Neutrophil (primary cell): ENCODE results near the gene PLXDC2.

ENCODE experiments used
- H3K27ac ChIP-seq: fragments of 200-600 bp; sonication (generic); 2 replicates; pipeline ENCODE4 v1.5.1; 2016; ENCODE audit warnings: mild to moderate bottlenecking, moderate library complexity
- H3K27me3 ChIP-seq: fragments of 200-600 bp; sonication (generic); 2 replicates; pipeline ENCODE4 v1.6.0; 2016; ENCODE audit warnings: mild to moderate bottlenecking
- H3K36me3 ChIP-seq: fragments of 200-600 bp; sonication (generic); 2 replicates; pipeline ENCODE4 v1.5.1; 2017
- H3K4me1 ChIP-seq, 2 experiments: fragments of 200-600 bp in 1 of 2; sonication (generic) in 1 of 2; 1 replicate in 1 of 2; 2 replicates in 1 of 2; pipeline versions ENCODE4 v1.5.1 to v1.6.1; 2013 to 2016; ENCODE audit warnings: low read depth in 1 of 2, low read length in 1 of 2, mild to moderate bottlenecking in 1 of 2, moderate library complexity in 1 of 2; ENCODE audit not compliant: control insufficient read depth in 1 of 2, insufficient read depth in 1 of 2
- H3K4me3 ChIP-seq, 2 experiments: fragments of 200-600 bp in 1 of 2; sonication (generic) in 1 of 2; 1 replicate in 1 of 2; 2 replicates in 1 of 2; pipeline ENCODE4 v1.5.1; 2013 to 2016; ENCODE audit warnings: low read depth in 1 of 2, low read length in 1 of 2, mild to moderate bottlenecking in 1 of 2, moderate library complexity in 1 of 2
- H3K9me3 ChIP-seq: fragments of 200-600 bp; sonication (generic); 2 replicates; pipeline ENCODE4 v1.5.1; 2016
- TF ChIP-seq, protein P1 (sequence below): fragments of 200-600 bp; sonication (generic); IDR thresholded peaks from 2 replicates; pipeline ENCODE4 v1.5.1; 2016; ENCODE audit warnings: antibody characterized with exemption

PLXDC2 gene

DNA sequence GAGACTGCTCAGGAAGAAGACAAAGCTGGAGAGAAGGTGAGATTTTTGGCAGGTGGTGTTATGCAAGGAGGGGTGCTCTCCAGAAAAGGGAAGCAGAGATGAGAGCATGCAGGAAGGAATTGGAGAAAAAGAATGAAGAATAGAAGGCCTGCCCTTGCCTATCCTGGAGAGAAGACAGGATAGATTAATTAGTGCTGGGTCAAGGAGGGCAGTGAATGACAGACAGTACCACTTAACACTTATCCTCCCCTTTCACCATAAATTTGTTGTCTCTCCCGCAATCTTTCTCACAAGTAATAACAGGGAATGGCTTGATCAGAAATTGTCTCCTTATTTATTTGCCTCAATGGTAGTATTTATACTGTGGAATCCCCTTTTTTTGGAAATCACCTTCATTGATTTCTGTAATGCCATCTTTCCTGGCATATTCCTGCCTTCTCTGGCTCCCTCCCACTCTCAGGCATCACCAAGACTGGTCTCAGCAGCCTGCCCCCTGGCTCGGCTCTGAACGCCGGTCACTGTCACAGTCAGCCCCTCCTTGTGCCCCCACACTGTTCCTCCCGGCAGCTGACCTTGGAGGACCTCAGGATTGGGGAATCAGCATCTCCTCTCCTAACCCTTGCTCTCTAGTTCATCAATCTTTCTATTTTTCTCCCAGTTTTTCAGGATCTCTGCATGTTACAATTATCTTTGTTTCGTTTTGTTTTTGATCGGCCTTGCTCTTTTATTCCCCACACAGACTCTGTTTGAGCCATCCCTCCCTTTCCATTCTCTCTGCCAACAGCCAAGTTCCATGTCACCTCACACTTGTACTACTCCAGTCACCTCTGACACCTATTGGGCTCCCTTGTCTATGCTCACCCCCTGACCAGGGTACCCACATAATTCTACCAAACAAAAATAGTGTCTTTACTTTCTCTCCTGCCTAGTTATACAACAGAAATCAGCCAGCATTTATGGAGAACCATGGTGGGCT, 294.2 kb downstream of the PLXDC2 start:
- Histone ChIP-seq H3K36me3 (no peaks in the 10 kb centered on the region), H3K4me1 (no peaks in the 10 kb centered on the region), H3K27me3 (no peaks in the 10 kb centered on the region), H3K27ac (no peak overlapping the region), H3K9me3 (no peaks in the 10 kb centered on the region), H3K4me3 (no peak overlapping the region)
- TF ChIP-seq, protein P1, sequence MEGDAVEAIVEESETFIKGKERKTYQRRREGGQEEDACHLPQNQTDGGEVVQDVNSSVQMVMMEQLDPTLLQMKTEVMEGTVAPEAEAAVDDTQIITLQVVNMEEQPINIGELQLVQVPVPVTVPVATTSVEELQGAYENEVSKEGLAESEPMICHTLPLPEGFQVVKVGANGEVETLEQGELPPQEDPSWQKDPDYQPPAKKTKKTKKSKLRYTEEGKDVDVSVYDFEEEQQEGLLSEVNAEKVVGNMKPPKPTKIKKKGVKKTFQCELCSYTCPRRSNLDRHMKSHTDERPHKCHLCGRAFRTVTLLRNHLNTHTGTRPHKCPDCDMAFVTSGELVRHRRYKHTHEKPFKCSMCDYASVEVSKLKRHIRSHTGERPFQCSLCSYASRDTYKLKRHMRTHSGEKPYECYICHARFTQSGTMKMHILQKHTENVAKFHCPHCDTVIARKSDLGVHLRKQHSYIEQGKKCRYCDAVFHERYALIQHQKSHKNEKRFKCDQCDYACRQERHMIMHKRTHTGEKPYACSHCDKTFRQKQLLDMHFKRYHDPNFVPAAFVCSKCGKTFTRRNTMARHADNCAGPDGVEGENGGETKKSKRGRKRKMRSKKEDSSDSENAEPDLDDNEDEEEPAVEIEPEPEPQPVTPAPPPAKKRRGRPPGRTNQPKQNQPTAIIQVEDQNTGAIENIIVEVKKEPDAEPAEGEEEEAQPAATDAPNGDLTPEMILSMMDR, result no peak

DNA sequence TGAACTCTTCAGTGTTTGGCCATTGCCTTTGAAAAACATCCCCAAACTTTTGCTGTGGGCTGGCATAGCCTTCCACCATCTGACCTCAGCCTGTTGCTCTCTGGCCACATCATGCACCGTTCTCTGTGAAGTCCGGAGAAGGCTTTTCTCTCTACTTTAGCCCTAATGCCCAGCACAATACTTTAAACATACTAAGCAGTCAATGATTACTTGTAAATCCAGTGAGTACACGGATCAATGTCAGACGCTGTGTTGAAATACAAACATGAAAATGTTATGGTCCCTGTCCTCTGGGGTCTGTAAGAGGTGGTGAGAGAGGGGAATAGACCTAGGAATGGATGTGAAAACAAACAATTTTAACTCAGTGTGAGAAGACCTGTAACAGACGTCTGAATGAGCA, 297.9 kb downstream of the PLXDC2 start:
- TF ChIP-seq, protein P1, result no peak
- no peak overlapping the region for H3K27ac ChIP-seq
- H3K4me3 ChIP-seq, result no peak overlapping the region
- no peaks in the 10 kb centered on the region for H3K27me3 ChIP-seq
- no peaks in the 10 kb centered on the region for H3K9me3 ChIP-seq
- H3K36me3 ChIP-seq, result no peaks in the 10 kb centered on the region
- no peaks in the 10 kb centered on the region for H3K4me1 ChIP-seq

DNA sequence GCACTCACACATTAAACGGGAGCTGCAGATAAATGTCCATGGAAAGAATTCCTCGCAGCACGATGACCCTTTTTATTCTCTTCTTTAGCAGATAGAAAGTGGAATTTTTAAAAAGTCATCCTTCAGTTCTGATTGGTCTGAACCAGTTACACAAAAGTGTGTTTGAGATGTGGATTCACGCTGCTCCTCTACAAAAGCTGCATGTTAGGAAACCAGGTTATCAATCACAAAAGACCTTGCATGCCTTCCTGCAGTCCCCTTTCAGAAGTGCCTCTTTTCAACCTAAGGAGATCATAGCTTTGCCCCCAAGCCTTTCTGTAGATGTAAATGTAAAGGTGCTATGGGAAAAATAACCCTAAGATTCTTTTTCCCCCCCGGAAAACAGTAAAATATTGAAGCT, 299.7 kb downstream of the PLXDC2 start:
- no peaks in the 10 kb centered on the region for H3K9me3 ChIP-seq
- TF ChIP-seq, protein P1, result no peak
- H3K27ac ChIP-seq, result no peak overlapping the region
- no peak overlapping the region for H3K4me3 ChIP-seq
- no peaks in the 10 kb centered on the region for H3K27me3 ChIP-seq
- H3K4me1 ChIP-seq, result no peaks in the 10 kb centered on the region
- H3K36me3 ChIP-seq, result no peaks in the 10 kb centered on the region

DNA sequence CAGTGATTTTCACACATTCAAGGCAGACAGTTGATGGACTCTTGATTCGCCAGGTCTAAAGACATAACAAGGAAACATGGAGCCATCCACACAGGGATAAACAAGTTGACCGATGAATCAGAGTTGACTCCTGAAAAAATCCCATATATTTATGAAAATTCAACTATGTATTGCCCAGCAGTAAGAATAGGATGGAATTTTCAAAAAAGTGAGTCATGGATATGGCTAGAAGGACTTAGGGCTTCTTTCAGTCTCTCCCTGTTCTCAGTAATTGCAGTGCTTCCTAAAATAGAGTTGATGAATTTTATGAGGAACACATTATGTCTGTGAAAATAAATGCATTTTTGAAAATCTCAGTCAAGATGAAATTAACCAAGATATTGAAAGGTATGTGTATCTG, 301.2 kb downstream of the PLXDC2 start:
- no peaks in the 10 kb centered on the region for H3K36me3 ChIP-seq
- TF ChIP-seq, protein P1, result no peak
- H3K27ac ChIP-seq, result no peak overlapping the region
- H3K27me3 ChIP-seq, result no peaks in the 10 kb centered on the region
- no peaks in the 10 kb centered on the region for H3K4me1 ChIP-seq
- no peak overlapping the region for H3K4me3 ChIP-seq
- H3K9me3 ChIP-seq, result no peaks in the 10 kb centered on the region

DNA sequence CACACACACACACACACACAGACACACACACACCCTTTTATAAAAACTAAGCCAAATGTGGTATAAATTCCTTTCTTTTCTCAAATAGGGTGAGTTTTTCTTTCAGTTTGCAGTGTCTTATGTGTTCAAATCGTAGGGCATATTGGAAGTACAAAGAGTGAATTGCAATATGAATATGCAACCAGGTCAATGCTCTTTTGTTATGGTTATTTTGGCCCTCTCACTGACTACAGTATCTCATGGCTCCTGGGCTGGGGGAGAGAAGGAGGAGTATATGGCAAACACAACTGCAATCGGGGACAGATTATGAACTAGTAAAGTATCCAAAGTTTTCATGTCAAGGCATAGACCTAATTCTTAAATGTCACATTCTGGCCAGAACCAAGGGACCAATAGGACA, 301.9 kb downstream of the PLXDC2 start:
- Histone ChIP-seq H3K27me3 (no peaks in the 10 kb centered on the region), H3K36me3 (no peaks in the 10 kb centered on the region), H3K4me3 (no peak overlapping the region), H3K9me3 (no peaks in the 10 kb centered on the region), H3K4me1 (no peaks in the 10 kb centered on the region), H3K27ac (no peak overlapping the region)
- TF ChIP-seq, protein P1, result no peak
